ENCODE results near the gene PNMA8A.

The PNMA8A gene, protein sequence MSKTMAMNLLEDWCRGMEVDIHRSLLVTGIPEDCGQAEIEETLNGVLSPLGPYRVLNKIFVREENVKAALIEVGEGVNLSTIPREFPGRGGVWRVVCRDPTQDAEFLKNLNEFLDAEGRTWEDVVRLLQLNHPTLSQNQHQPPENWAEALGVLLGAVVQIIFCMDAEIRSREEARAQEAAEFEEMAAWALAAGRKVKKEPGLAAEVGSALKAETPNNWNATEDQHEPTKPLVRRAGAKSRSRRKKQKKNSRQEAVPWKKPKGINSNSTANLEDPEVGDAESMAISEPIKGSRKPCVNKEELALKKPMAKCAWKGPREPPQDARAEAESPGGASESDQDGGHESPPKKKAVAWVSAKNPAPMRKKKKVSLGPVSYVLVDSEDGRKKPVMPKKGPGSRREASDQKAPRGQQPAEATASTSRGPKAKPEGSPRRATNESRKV

GRCh38 chr19:46471116-46471733 lies at the start of gene PNMA8A:
TSS of gene PNMA8A (minus strand) at chr19:46471563. CDS start at chr19:46471035, 528 bp downstream.
- no peaks in the 10 kb centered on the region for H3F3A ChIP-seq (ENCODE audit: insufficient read depth, low read length)
- TF ChIP-seq EZH2 (optimal IDR thresholded peaks at IDR 0.05; ENCODE audit: low read depth, low read length) (no peak), EZH2phosphoT487 (IDR thresholded peaks at IDR 0.05; ENCODE audit: low read length) (no peak), CTCF (IDR thresholded peaks at IDR 0.05; ENCODE audit: low read length) (no peak)
- DNase-seq, result no peak
- no peaks in the 10 kb centered on the region for H3K9me2 ChIP-seq (replicated peaks; ENCODE audit: insufficient read depth, low read length)
- H3K4me1 ChIP-seq (ENCODE audit: low read length), result no peaks in the 10 kb centered on the region
- H4K20me1 ChIP-seq (ENCODE audit: insufficient read depth, low read length), result no peaks in the 10 kb centered on the region
- H3K9me3 ChIP-seq (replicated peaks; ENCODE audit: insufficient read depth, low read length), result no peaks in the 10 kb centered on the region
- H3K79me2 ChIP-seq (ENCODE audit: low read length), result no peaks in the 10 kb centered on the region
- no peak within 1 kb of the TSS for H3K4me3 ChIP-seq (ENCODE audit: low read length)
- no peak within 1 kb of the TSS for H3K9ac ChIP-seq (ENCODE audit: low read length)
- H3K4me2 ChIP-seq (ENCODE audit: low read depth, low read length), result no peak within 1 kb of the TSS
- no peak within 1 kb of the TSS for H2AFZ ChIP-seq (ENCODE audit: low read length)
- peaks cover 96% of the 10 kb centered on the region for H3K27me3 ChIP-seq (replicated peaks; ENCODE audit: insufficient read depth, low read length)
- H3K36me3 ChIP-seq (replicated peaks; ENCODE audit: insufficient read depth, low read length), result no peaks in the 10 kb centered on the region
- H3K27ac ChIP-seq (ENCODE audit: low read length), result no peak within 1 kb of the TSS

GRCh38 chr19:46520616-46521015 lies 49.3 kb upstream of the PNMA8A start:
- no peaks in the 10 kb centered on the region for H3F3A ChIP-seq (ENCODE audit: insufficient read depth, low read length)
- H3K4me3 ChIP-seq (ENCODE audit: low read length), result no peak overlapping the region
- no peak for DNase-seq
- no peak overlapping the region for H3K27ac ChIP-seq (ENCODE audit: low read length)
- H4K20me1 ChIP-seq (ENCODE audit: insufficient read depth, low read length), result no peaks in the 10 kb centered on the region
- no peaks in the 10 kb centered on the region for H3K4me1 ChIP-seq (ENCODE audit: low read length)
- TF ChIP-seq EZH2phosphoT487 (IDR thresholded peaks at IDR 0.05; ENCODE audit: low read length) (no peak), EZH2 (optimal IDR thresholded peaks at IDR 0.05; ENCODE audit: low read depth, low read length) (no peak), CTCF (IDR thresholded peaks at IDR 0.05; ENCODE audit: low read length) (no peak)
- no peak overlapping the region for H3K4me2 ChIP-seq (ENCODE audit: low read depth, low read length)
- no peaks in the 10 kb centered on the region for H3K79me2 ChIP-seq (ENCODE audit: low read length)
- no peak overlapping the region for H2AFZ ChIP-seq (ENCODE audit: low read length)
- no peaks in the 10 kb centered on the region for H3K9me3 ChIP-seq (replicated peaks; ENCODE audit: insufficient read depth, low read length)
- peaks cover 53% of the 10 kb centered on the region for H3K27me3 ChIP-seq (replicated peaks; ENCODE audit: insufficient read depth, low read length)
- no peaks in the 10 kb centered on the region for H3K36me3 ChIP-seq (replicated peaks; ENCODE audit: insufficient read depth, low read length)
- H3K9ac ChIP-seq (ENCODE audit: low read length), result no peak overlapping the region
- no peaks in the 10 kb centered on the region for H3K9me2 ChIP-seq (replicated peaks; ENCODE audit: insufficient read depth, low read length)

- Histone ChIP-seq H3K9me3 (replicated peaks; ENCODE audit: insufficient read depth, low read length) (no peaks in the 10 kb centered on the region), H3K4me1 (ENCODE audit: low read length) (no peaks in the 10 kb centered on the region), H3K4me3 (ENCODE audit: low read length) (no peak overlapping the region), H2AFZ (ENCODE audit: low read length) (no peak overlapping the region), H3K4me2 (ENCODE audit: low read depth, low read length) (no peak overlapping the region), H3K9me2 (replicated peaks; ENCODE audit: insufficient read depth, low read length) (no peaks in the 10 kb centered on the region), H3K27me3 (replicated peaks; ENCODE audit: insufficient read depth, low read length) (peaks cover 52% of the 10 kb centered on the region), H3K9ac (ENCODE audit: low read length) (no peak overlapping the region), H3K79me2 (ENCODE audit: low read length) (no peaks in the 10 kb centered on the region), H4K20me1 (ENCODE audit: insufficient read depth, low read length) (no peaks in the 10 kb centered on the region), H3F3A (ENCODE audit: insufficient read depth, low read length) (no peaks in the 10 kb centered on the region), H3K27ac (ENCODE audit: low read length) (no peak overlapping the region), H3K36me3 (replicated peaks; ENCODE audit: insufficient read depth, low read length) (no peaks in the 10 kb centered on the region)
- TF ChIP-seq EZH2 (optimal IDR thresholded peaks at IDR 0.05; ENCODE audit: low read depth, low read length), result no peak
- TF ChIP-seq CTCF (IDR thresholded peaks at IDR 0.05; ENCODE audit: low read length), result no peak
- no peak for TF ChIP-seq EZH2phosphoT487 (IDR thresholded peaks at IDR 0.05; ENCODE audit: low read length)
- no peak for DNase-seq
These were observed 46.1 kb upstream of the PNMA8A start for GRCh38 chr19:46517471-46517870.

All from MM.1S (cell line).